ENCODE data around the gene NDST3.

The NDST3 gene

GRCh38 chr4:118034053-118034785 lies at the start of gene NDST3:
TSS of gene NDST3 (plus strand) at chr4:118034486. CDS start at chr4:118053911, 19,425 bp downstream.
- peak; percentile 2 for DNase-seq (ENCODE audit: low read depth)

GRCh38 chr4:117986321-117986720 lies 48.0 kb upstream of the NDST3 start:
- no peak overlapping the region for H3K4me3 ChIP-seq (ENCODE audit: low read depth, low read length)
- no peak for DNase-seq (ENCODE audit: low read depth)

More at GRCh38 chr4:118034053-118034785, at the start of gene NDST3:
- peak within 1 kb of the TSS; percentile 55 for H3K4me3 ChIP-seq (ENCODE audit: low read depth, low read length)

GRCh38 chr4:117987464-117987863 lies 46.8 kb upstream of the NDST3 start:
- DNase-seq (ENCODE audit: low read depth) = no peak
- H3K4me3 ChIP-seq (ENCODE audit: low read depth, low read length) = no peak overlapping the region

- DNase-seq (ENCODE audit: low read depth) = no peak
- no peak overlapping the region for H3K4me3 ChIP-seq (ENCODE audit: low read depth, low read length)
Observed at GRCh38 chr4:117996891-117997290, 37.4 kb upstream of the NDST3 start.

- DNase-seq (ENCODE audit: low read depth) = no peak
- no peak overlapping the region for H3K4me3 ChIP-seq (ENCODE audit: low read depth, low read length)
Observed at GRCh38 chr4:118004088-118004487, 30.2 kb upstream of the NDST3 start.

GRCh38 chr4:118005883-118006282 lies 28.4 kb upstream of the NDST3 start:
- no peak for DNase-seq (ENCODE audit: low read depth)

GRCh38 chr4:118012142-118012541 lies 22.1 kb upstream of the NDST3 start:
- H3K4me3 ChIP-seq (ENCODE audit: low read depth, low read length) = no peak overlapping the region
- DNase-seq (ENCODE audit: low read depth) = no peak

More at GRCh38 chr4:118005883-118006282, 28.4 kb upstream of the NDST3 start:
- no peak overlapping the region for H3K4me3 ChIP-seq (ENCODE audit: low read depth, low read length)

- no peak overlapping the region for H3K4me3 ChIP-seq (ENCODE audit: low read depth, low read length)
- no peak for DNase-seq (ENCODE audit: low read depth)
Observed at GRCh38 chr4:118014831-118015230, 19.5 kb upstream of the NDST3 start.

- DNase-seq (ENCODE audit: low read depth) = no peak
- H3K4me3 ChIP-seq (ENCODE audit: low read depth, low read length) = no peak overlapping the region
Observed at GRCh38 chr4:118018381-118019145, 15.7 kb upstream of the NDST3 start.

GRCh38 chr4:118026806-118027205 lies 7.5 kb upstream of the NDST3 start:
- DNase-seq (ENCODE audit: low read depth) = no peak
- no peak overlapping the region for H3K4me3 ChIP-seq (ENCODE audit: low read depth, low read length)

- DNase-seq (ENCODE audit: low read depth) = no peak
- H3K4me3 ChIP-seq (ENCODE audit: low read depth, low read length) = no peak overlapping the region
Observed at GRCh38 chr4:118029224-118029623, 5.1 kb upstream of the NDST3 start.

- H3K4me3 ChIP-seq (ENCODE audit: low read depth, low read length) = peak overlapping the region; percentile 55
- DNase-seq (ENCODE audit: low read depth) = no peak
Observed at GRCh38 chr4:118032691-118033090, 1.6 kb upstream of the NDST3 start.

GRCh38 chr4:118033148-118034052 lies 886 bp upstream of the NDST3 start:
- peak; percentile 4 for DNase-seq (ENCODE audit: low read depth)
- peak overlapping the region; percentile 55 for H3K4me3 ChIP-seq (ENCODE audit: low read depth, low read length)

- DNase-seq (ENCODE audit: low read depth) = no peak
Observed at GRCh38 chr4:118035309-118035708, 1.0 kb downstream of the NDST3 start.

GRCh38 chr4:118036336-118036735 lies 2.0 kb downstream of the NDST3 start:
- no peak for DNase-seq (ENCODE audit: low read depth)

More at GRCh38 chr4:118035309-118035708, 1.0 kb downstream of the NDST3 start:
- no peak overlapping the region for H3K4me3 ChIP-seq (ENCODE audit: low read depth, low read length)

GRCh38 chr4:118037955-118038354 lies 3.7 kb downstream of the NDST3 start:
- H3K4me3 ChIP-seq (ENCODE audit: low read depth, low read length) = no peak overlapping the region
- DNase-seq (ENCODE audit: low read depth) = no peak

More at GRCh38 chr4:118036336-118036735, 2.0 kb downstream of the NDST3 start:
- no peak overlapping the region for H3K4me3 ChIP-seq (ENCODE audit: low read depth, low read length)

GRCh38 chr4:118046323-118046722 lies 12.0 kb downstream of the NDST3 start:
- DNase-seq (ENCODE audit: low read depth) = no peak
- no peak overlapping the region for H3K4me3 ChIP-seq (ENCODE audit: low read depth, low read length)

GRCh38 chr4:118047043-118047442 lies 12.8 kb downstream of the NDST3 start:
- no peak overlapping the region for H3K4me3 ChIP-seq (ENCODE audit: low read depth, low read length)
- no peak for DNase-seq (ENCODE audit: low read depth)

GRCh38 chr4:118058955-118059354 lies 24.7 kb downstream of the NDST3 start:
- H3K4me3 ChIP-seq (ENCODE audit: low read depth, low read length) = no peak overlapping the region
- DNase-seq (ENCODE audit: low read depth) = no peak

GRCh38 chr4:118059397-118059796 lies 25.1 kb downstream of the NDST3 start:
- no peak for DNase-seq (ENCODE audit: low read depth)
- no peak overlapping the region for H3K4me3 ChIP-seq (ENCODE audit: low read depth, low read length)

Data from skeletal muscle cell (primary cell).